ENCODE data around the gene CPM.
A peak's percentile ranks its signal among the peaks of the same experiment; 100 is the strongest.

CPM gene

GRCh38 chr12:68887641-68888040 is 45.3 kb downstream of the CPM start:
- no peak overlapping the region for H3K27ac ChIP-seq

GRCh38 chr12:68886636-68887572 is 46.1 kb downstream of the CPM start:
- Histone ChIP-seq H3K36me3 (no peaks in the 10 kb centered on the region), H3K27me3 (ENCODE audit: insufficient read depth, low read depth, severe bottlenecking) (no peaks in the 10 kb centered on the region), H3K4me3 (ENCODE audit: low read depth, low read length) (no peak overlapping the region), H3K27ac (no peak overlapping the region; the same call in 1 of the 2 replicates), H3K9me3 (ENCODE audit: severe bottlenecking) (peaks cover 3% of the 10 kb centered on the region)
- DNase-seq: peak; percentile 33
- no peak for TF ChIP-seq CTCF (IDR thresholded peaks at IDR 0.05; ENCODE audit: low read depth, low read length)

More at GRCh38 chr12:68887641-68888040, 45.3 kb downstream of the CPM start:
- no peak for DNase-seq
- H3K9me3 ChIP-seq (ENCODE audit: severe bottlenecking): no peaks in the 10 kb centered on the region
- H3K36me3 ChIP-seq: no peaks in the 10 kb centered on the region
- no peak for TF ChIP-seq CTCF (IDR thresholded peaks at IDR 0.05; ENCODE audit: low read depth, low read length)
- H3K27me3 ChIP-seq (ENCODE audit: insufficient read depth, low read depth, severe bottlenecking): no peaks in the 10 kb centered on the region
- no peak overlapping the region for H3K4me3 ChIP-seq (ENCODE audit: low read depth, low read length)

- H3K9me3 ChIP-seq (ENCODE audit: severe bottlenecking): peaks cover 3% of the 10 kb centered on the region
- H3K36me3 ChIP-seq: no peaks in the 10 kb centered on the region
- H3K27ac ChIP-seq: no peak overlapping the region
- no peak overlapping the region for H3K4me3 ChIP-seq (ENCODE audit: low read depth, low read length)
- H3K27me3 ChIP-seq (ENCODE audit: insufficient read depth, low read depth, severe bottlenecking): no peaks in the 10 kb centered on the region
- TF ChIP-seq CTCF (IDR thresholded peaks at IDR 0.05; ENCODE audit: low read depth, low read length): no peak
- DNase-seq: no peak
Measured at GRCh38 chr12:68885381-68885780, 47.6 kb downstream of the CPM start.

GRCh38 chr12:68884251-68884650 is 48.7 kb downstream of the CPM start:
- no peak overlapping the region for H3K27ac ChIP-seq
- H3K36me3 ChIP-seq: no peaks in the 10 kb centered on the region
- TF ChIP-seq CTCF (IDR thresholded peaks at IDR 0.05; ENCODE audit: low read depth, low read length): no peak
- H3K4me3 ChIP-seq (ENCODE audit: low read depth, low read length): no peak overlapping the region
- H3K27me3 ChIP-seq (ENCODE audit: insufficient read depth, low read depth, severe bottlenecking): no peaks in the 10 kb centered on the region
- H3K9me3 ChIP-seq (ENCODE audit: severe bottlenecking): peaks cover 3% of the 10 kb centered on the region
- DNase-seq: no peak

GRCh38 chr12:68883151-68883550 is 49.8 kb downstream of the CPM start:
- Histone ChIP-seq H3K36me3 (no peaks in the 10 kb centered on the region), H3K27me3 (ENCODE audit: insufficient read depth, low read depth, severe bottlenecking) (no peaks in the 10 kb centered on the region), H3K27ac (no peak overlapping the region), H3K9me3 (ENCODE audit: severe bottlenecking) (peaks cover 3% of the 10 kb centered on the region), H3K4me3 (ENCODE audit: low read depth, low read length) (no peak overlapping the region)
- no peak for TF ChIP-seq CTCF (IDR thresholded peaks at IDR 0.05; ENCODE audit: low read depth, low read length)
- no peak for DNase-seq
